Activated CD8-positive, alpha-beta T cell treated with anti-CD3 and anti-CD28 coated beads, Interleukin-2, amount 10 ng/mL, durations not matched to agents 7 days and 5 days (primary cell): ENCODE measurements around the gene IGSF21. TPM values are rescaled to one million over a fixed set of nuclear protein-coding genes. Genes with fewer than 3 reads are reported as not detected.

Source experiments
- ATAC-seq: fragments of 150-1000 bp; cut with Tn5 transposase; one replicate; pipeline ENCODE4 v1.10.0; 2021; ENCODE audit warnings: moderate library complexity
- CTCF ChIA-PET: fragments of 350-600 bp; sonication (Branson Sonifier 250); formaldehyde crosslinking; loops from one replicate; lab custom pipeline; 2021; ENCODE audit warnings: antibody characterized with exemption; lab: Charles Lee
- POLR2A ChIA-PET: fragments of 350-600 bp; sonication (Branson Sonifier 250); formaldehyde crosslinking; loops from one replicate; lab custom pipeline; 2021; ENCODE audit warnings: antibody characterized with exemption; lab: Charles Lee
- DNase-seq: peaks from one replicate; pipeline ENCODE4 v3.0.0-alpha.2; 2020
- H3K27ac Mint-ChIP-seq: one replicate; pipeline ENCODE4 v1.8.0; 2021; ENCODE audit warnings: mild to moderate bottlenecking, mixed read lengths
- H3K27me3 Mint-ChIP-seq: one replicate; pipeline ENCODE4 v1.8.0; 2021; ENCODE audit warnings: low read depth, mixed read lengths
- H3K36me3 Mint-ChIP-seq: one replicate; pipeline ENCODE4 v1.8.0; 2021; ENCODE audit warnings: low read depth, mixed read lengths
- H3K4me1 Mint-ChIP-seq: one replicate; pipeline ENCODE4 v1.8.0; 2021; ENCODE audit warnings: low read depth, mixed read lengths
- H3K4me3 Mint-ChIP-seq: one replicate; pipeline ENCODE4 v1.8.0; 2021; ENCODE audit warnings: mild to moderate bottlenecking, mixed read lengths
- H3K9me3 Mint-ChIP-seq: one replicate; pipeline ENCODE4 v1.8.0; 2022; ENCODE audit warnings: mixed read lengths; ENCODE audit not compliant: insufficient read depth
- total RNA-seq, 2 experiments: library from RNA; stranded (reverse); gene quantifications; one replicate each; pipeline ENCODE4 v1.2.3, GENCODE V29; 2021

The IGSF21 gene
- total RNA-seq, 2 experiments from 2014 or later, result not detected

DNA sequence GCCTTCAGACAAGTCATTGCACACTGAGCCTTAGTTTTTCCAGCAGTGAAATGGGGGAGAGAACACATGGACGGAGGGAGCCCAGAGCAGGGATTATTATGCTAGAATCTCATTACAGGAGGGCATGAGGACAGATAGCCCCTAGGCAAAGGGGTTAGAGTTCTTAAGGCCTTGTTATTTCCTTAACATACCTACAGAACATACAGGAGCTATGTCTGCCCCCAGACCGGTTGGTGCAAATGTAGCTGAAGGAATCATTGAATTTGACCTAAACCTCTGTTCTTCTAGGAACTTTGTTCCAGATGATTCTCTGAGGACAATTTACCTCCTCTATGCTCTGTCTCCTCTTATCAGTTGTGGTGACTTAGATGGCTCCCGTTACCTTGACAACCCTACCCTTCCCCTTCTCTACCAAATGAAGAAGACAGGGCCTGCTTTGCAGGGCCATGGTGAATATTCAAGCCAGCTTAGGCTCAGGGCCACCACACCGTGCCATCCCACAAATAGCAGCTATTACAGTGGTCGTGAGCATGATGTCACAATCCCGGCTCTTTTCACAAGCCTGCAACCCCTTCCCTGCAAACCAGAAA lies 156.9 kb downstream of the IGSF21 start:
- ATAC-seq (no peak), DNase-seq (no peak)
- no peaks in the 10 kb centered on the region for H3K4me1 Mint-ChIP-seq
- no peaks in the 10 kb centered on the region for H3K9me3 Mint-ChIP-seq
- no peak overlapping the region for H3K4me3 Mint-ChIP-seq
- H3K27me3 Mint-ChIP-seq, result no peaks in the 10 kb centered on the region
- POLR2A ChIA-PET, result no interaction called here
- no peak overlapping the region for H3K27ac Mint-ChIP-seq
- H3K36me3 Mint-ChIP-seq, result no peaks in the 10 kb centered on the region
- CTCF ChIA-PET, result no interaction called here

DNA sequence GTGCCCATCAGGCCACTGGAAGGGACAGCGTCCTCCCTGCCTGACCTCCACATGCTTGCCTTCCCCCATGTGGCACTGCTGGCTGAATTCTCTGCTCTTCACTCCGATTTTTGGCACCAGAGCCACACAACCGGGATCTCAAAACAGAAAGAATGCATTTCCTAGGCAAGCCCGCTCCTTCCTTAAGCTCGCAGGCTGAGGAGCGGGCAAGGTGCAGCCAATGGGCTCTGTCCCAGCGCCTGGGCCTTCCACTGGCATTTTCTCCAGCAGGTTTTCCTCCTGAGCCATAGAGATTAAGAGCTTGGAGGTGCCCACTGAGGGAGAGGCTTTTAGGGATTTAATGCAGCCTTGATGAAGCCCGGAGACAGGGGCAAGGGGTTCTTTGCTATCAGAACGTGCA lies 158.0 kb downstream of the IGSF21 start:
- DNase-seq (no peak), ATAC-seq (no peak)
- Mint-ChIP-seq H3K9me3 (no peaks in the 10 kb centered on the region), H3K27me3 (no peaks in the 10 kb centered on the region), H3K4me1 (no peaks in the 10 kb centered on the region), H3K27ac (no peak overlapping the region), H3K36me3 (no peaks in the 10 kb centered on the region), H3K4me3 (no peak overlapping the region)
- ChIA-PET CTCF (no interaction called here), POLR2A (no interaction called here)

DNA sequence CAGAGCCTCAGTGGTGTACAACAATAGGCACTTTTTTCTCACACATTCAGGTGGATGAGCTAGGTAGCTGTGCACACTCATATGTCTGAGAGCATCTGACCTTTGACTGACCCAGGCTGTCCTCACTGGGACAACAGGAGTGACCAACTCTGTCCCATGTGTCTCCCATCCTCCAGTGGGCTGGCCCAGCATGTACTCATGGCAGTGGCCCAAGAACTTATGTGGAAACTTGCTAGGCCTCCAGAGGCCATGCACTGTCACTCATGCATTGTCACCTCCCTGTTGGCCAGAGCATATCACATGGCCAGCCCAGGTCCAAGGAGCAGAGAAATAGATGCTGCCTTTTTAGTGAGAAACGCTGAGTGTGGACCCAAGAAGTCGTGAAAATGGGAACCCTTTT lies 158.8 kb downstream of the IGSF21 start:
- ChIA-PET CTCF (no interaction called here), POLR2A (no interaction called here)
- ATAC-seq (no peak), DNase-seq (no peak)
- Mint-ChIP-seq H3K36me3 (no peaks in the 10 kb centered on the region), H3K4me1 (no peaks in the 10 kb centered on the region), H3K27ac (no peak overlapping the region), H3K9me3 (no peaks in the 10 kb centered on the region), H3K27me3 (no peaks in the 10 kb centered on the region), H3K4me3 (no peak overlapping the region)

DNA sequence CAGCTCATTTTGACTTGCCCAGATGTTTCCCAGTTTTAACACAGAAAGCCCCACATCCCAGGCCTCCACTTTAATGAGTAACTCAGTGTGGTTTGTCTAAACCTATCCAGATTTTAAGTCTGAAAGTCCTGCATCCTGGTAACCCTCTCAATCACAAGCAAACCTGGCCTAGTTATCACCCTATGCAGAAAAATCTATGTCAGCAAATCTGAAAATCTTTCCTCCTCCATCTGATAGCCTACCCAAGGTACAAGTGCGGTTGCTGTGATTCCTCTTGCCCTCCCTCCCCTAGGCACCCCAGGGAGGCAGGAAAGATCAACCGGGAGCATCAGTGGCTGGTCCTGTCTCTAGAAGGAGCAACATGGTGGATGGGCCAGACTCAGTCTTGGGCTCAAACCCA lies 163.7 kb downstream of the IGSF21 start:
- Mint-ChIP-seq H3K27me3 (no peaks in the 10 kb centered on the region), H3K9me3 (no peaks in the 10 kb centered on the region), H3K4me1 (no peaks in the 10 kb centered on the region), H3K4me3 (no peak overlapping the region), H3K36me3 (no peaks in the 10 kb centered on the region), H3K27ac (no peak overlapping the region)
- POLR2A ChIA-PET, result no interaction called here
- no peak for DNase-seq
- no peak for ATAC-seq
- CTCF ChIA-PET, result no interaction called here

DNA sequence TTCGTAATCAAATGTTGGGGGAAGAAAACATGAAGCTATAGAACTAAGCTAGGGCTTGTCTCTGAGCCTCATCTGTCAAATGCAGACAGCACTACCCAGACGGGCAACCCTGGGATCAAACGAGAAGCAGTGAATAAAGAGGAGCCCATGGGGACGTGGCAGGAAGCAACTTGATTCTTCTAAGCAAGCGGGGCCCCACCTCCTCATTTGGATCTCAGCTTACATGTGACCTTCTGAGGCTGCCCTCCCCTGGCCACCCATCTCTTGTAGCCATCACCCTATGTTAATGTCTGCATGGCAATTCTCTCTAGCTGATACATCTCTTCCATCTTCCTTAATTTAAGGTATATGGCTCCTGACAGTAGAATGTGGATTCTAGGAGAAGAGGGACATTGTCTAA lies 171.3 kb downstream of the IGSF21 start:
- ATAC-seq, result no peak
- Mint-ChIP-seq H3K27ac (no peak overlapping the region), H3K27me3 (peaks cover 2% of the 10 kb centered on the region), H3K4me3 (no peak overlapping the region), H3K9me3 (no peaks in the 10 kb centered on the region), H3K36me3 (no peaks in the 10 kb centered on the region), H3K4me1 (no peaks in the 10 kb centered on the region)
- ChIA-PET POLR2A (no interaction called here), CTCF (no interaction called here)
- no peak for DNase-seq

DNA sequence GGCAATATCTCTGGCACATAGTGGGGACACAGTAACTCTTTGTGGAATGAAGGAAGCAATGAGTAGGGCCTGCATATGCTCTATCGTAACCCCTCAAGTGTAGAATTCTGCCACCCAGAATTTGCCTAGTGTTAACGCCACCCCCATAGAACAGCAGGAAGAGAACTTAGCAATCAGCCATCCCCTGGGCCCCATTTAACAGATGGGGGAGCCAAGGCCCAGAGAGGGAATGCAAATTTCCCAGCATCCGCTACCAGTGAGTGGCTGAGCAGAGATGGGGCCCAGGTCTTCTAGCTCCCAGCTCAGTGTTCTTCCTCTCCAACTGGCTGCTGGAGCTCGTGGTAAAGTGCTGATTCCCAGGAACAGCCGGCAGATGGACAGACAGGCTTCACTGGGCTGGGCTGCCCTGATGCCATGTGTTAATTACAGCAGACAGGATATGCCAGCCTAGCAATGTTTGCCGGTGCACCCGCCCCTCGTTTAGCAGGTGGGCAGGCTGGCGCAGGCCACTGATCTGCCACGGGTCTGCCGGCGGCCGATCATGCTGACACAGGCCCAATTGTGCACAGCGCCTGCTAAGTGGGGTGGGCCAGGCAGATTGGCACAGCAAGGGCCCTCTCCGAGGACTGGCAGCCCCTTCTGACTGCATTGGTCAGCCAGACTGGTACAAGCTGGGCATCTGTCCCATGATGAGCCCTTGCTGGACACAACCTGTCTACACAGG lies 171.9 kb downstream of the IGSF21 start:
- H3K9me3 Mint-ChIP-seq, result no peaks in the 10 kb centered on the region
- H3K4me1 Mint-ChIP-seq, result no peaks in the 10 kb centered on the region
- no peak overlapping the region for H3K4me3 Mint-ChIP-seq
- DNase-seq (no peak), ATAC-seq (no peak)
- ChIA-PET CTCF (no interaction called here), POLR2A (no interaction called here)
- no peaks in the 10 kb centered on the region for H3K36me3 Mint-ChIP-seq
- H3K27ac Mint-ChIP-seq, result no peak overlapping the region
- peaks cover 2% of the 10 kb centered on the region for H3K27me3 Mint-ChIP-seq

DNA sequence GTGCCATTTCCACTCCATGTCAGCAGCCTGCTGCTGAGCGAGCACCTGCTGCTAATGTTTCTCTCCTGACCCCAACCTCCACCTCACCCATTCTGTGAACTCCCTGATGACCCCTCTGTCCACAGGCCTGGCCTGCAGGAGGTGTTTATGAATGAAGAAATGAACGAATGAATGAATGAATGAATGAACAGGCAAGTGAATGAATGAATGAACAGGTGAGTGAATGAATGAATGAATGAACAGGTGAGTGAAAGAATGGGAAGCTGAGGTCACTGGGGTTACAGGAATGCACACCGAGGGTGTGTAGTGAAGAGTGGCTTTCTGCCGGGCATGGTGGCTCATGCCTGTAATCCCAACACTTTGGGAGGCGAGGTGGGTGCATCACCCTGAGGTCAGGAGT lies 173.4 kb downstream of the IGSF21 start:
- no peak overlapping the region for H3K4me3 Mint-ChIP-seq
- H3K36me3 Mint-ChIP-seq, result no peaks in the 10 kb centered on the region
- no peak overlapping the region for H3K27ac Mint-ChIP-seq
- CTCF ChIA-PET, result no interaction called here
- no peaks in the 10 kb centered on the region for H3K9me3 Mint-ChIP-seq
- H3K27me3 Mint-ChIP-seq, result peaks cover 2% of the 10 kb centered on the region
- ATAC-seq (no peak), DNase-seq (no peak)
- POLR2A ChIA-PET, result no interaction called here
- no peaks in the 10 kb centered on the region for H3K4me1 Mint-ChIP-seq

DNA sequence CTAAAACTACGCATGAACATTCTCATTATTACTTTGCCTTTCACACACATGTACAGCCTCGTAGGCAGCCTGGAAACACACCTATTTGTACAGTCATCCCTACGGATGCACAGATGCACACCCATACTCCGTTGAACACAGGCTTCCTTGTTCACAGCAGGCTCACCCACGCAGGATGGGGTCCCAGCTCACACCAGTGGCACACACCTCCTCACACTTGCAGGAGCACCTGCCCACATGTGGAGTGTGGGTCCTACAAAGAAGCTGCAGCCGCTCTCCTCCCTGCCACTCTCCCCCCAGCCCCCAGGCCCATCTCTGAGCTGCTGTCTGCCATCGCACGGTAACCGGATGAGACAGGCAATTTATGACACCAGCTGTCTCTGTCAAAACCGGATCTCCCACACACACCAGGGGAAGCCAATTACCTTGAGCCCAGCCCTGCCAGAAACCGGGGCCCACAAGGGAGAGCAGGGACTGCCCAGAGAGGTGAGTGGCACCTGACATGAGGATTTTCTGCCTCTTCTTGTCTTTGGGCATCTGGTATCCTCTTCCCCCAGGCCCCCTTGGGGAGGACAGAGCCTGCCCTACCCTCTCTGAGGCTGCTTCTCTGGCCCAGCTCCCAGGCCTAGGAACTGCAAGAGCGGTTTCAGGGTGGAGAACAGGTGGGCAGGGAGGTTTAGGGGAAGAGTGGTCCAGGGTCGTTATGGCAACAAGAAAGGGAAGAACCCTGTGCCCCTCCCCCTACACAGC lies 175.4 kb downstream of the IGSF21 start:
- ATAC-seq (no peak), DNase-seq (no peak)
- Mint-ChIP-seq H3K9me3 (no peaks in the 10 kb centered on the region), H3K4me3 (no peak overlapping the region), H3K27ac (no peak overlapping the region), H3K4me1 (no peaks in the 10 kb centered on the region), H3K36me3 (no peaks in the 10 kb centered on the region), H3K27me3 (peaks cover 2% of the 10 kb centered on the region)
- POLR2A ChIA-PET, result no interaction called here
- CTCF ChIA-PET, result no interaction called here

DNA sequence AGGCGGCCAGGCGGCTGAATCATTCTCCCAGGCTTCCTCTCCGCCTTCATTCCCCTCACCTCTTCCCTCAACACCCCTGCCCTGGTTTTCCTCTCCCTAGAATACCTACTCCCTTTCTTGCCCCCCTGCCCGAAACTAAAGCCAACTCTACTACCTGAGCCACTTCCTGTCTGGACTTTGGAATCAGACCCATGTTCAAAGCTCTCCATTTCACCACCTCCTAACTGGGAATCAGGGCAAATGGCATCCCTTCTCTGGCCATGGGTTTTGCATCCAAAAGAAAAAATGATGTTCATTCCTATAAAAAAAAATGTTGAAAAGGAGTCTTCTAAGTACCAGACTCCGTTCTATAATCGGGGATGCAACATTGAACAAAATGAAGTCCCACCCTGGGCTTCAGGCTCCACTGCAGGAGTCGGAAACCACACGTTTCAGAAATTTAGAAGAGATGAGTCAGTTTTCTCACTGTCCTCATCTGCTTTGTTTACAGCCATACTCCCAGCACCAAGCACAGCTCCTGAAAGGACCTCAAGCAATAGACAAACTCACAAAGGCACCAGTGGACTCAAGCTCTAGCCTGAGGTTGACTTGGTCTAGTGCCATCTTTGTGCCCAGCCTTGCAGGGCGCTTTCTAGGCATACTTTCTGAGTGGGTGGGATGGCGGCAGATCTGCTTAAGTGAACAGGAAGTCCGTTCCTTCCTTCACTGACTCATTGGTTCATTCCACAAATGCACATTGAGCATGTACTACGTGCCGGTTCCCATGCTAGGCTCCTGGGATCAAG lies 176.2 kb downstream of the IGSF21 start:
- H3K9me3 Mint-ChIP-seq, result no peaks in the 10 kb centered on the region
- H3K27ac Mint-ChIP-seq, result no peak overlapping the region
- no peak for DNase-seq
- no peaks in the 10 kb centered on the region for H3K36me3 Mint-ChIP-seq
- H3K27me3 Mint-ChIP-seq, result peaks cover 2% of the 10 kb centered on the region
- POLR2A ChIA-PET, result no interaction called here
- H3K4me1 Mint-ChIP-seq, result no peaks in the 10 kb centered on the region
- CTCF ChIA-PET, result no interaction called here
- no peak overlapping the region for H3K4me3 Mint-ChIP-seq
- ATAC-seq, result no peak

DNA sequence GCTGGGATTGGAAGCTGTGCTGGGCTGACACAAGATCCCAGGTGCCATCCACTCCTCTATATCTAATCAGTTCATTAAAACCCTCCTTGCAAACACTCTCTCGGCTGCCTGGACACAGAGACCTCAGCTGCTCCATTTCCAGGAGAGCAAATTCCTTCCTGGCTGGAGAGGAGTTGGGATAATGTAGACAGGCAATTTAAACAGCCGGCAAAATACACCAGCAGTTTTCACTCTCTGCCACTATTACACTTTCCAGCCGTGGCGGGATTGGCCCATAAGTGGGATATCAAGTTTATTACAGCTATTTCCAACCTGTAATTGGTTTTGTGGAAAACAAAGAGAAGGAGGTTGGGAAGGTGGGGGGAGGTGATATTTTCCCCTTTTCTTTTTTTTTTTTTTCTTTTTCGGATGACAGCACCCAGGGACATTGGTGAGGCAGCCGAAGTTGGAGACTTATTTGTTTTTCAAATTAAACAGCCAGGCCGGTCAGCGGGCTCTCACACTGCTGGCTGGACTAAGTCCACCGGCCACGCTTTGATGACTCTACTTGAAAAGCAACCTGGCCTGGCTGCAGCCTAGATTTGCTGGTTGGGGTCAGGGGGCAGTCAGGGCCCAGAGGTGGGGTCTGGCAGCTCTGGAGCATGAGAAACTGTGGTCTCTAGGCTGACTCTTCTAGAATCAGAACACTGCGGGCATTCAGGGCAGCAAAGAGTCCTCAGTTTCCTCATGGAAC lies 177.4 kb downstream of the IGSF21 start:
- no peak for ATAC-seq
- DNase-seq, result no peak
- H3K4me3 Mint-ChIP-seq, result no peak overlapping the region
- H3K27ac Mint-ChIP-seq, result no peak overlapping the region
- ChIA-PET POLR2A (no interaction called here), CTCF (no interaction called here)
- no peaks in the 10 kb centered on the region for H3K4me1 Mint-ChIP-seq
- no peaks in the 10 kb centered on the region for H3K9me3 Mint-ChIP-seq
- H3K36me3 Mint-ChIP-seq, result no peaks in the 10 kb centered on the region
- peaks cover 2% of the 10 kb centered on the region for H3K27me3 Mint-ChIP-seq

DNA sequence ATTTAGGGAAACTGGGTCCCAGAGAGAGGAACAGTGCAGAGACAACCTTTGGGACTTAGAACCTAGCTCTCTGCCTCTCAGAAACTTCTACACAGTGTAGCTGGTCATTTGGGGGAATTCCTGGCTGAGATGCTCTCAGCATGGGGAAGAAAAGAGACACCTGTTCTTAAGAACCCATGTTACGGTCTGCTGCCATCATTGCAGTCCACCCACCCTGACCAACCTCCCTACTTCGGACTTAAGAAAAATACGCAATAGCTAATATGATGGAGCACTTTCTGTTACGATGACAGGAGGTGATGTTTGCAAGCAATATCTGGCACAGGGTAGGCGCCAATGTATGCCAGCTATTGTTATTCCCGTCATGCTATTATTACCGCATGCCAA lies 177.9 kb downstream of the IGSF21 start:
- no peak overlapping the region for H3K27ac Mint-ChIP-seq

More for the DNA sequence above, 177.9 kb downstream of the IGSF21 start:
- H3K27me3 Mint-ChIP-seq, result peaks cover 2% of the 10 kb centered on the region
- no peaks in the 10 kb centered on the region for H3K36me3 Mint-ChIP-seq
- no peak for ATAC-seq
- H3K9me3 Mint-ChIP-seq, result no peaks in the 10 kb centered on the region
- CTCF ChIA-PET, result no interaction called here
- POLR2A ChIA-PET, result no interaction called here
- no peak overlapping the region for H3K4me3 Mint-ChIP-seq
- no peaks in the 10 kb centered on the region for H3K4me1 Mint-ChIP-seq
- DNase-seq, result no peak
